NCI-H82 treated with DMSO at 0.1 percent for 48 hours (cell line): Measurements from ENCODE around the gene SYT15.

Source experiments
- DNase-seq: peaks from one replicate; lab custom pipeline; 2025; ENCODE audit not compliant: unreplicated experiment; lab: John Stamatoyannopoulos, UW

Gene SYT15

GRCh38 chr10:46544989-46545791 is 33.7 kb upstream of the SYT15 start:
- DNase-seq = no peak

DNA sequence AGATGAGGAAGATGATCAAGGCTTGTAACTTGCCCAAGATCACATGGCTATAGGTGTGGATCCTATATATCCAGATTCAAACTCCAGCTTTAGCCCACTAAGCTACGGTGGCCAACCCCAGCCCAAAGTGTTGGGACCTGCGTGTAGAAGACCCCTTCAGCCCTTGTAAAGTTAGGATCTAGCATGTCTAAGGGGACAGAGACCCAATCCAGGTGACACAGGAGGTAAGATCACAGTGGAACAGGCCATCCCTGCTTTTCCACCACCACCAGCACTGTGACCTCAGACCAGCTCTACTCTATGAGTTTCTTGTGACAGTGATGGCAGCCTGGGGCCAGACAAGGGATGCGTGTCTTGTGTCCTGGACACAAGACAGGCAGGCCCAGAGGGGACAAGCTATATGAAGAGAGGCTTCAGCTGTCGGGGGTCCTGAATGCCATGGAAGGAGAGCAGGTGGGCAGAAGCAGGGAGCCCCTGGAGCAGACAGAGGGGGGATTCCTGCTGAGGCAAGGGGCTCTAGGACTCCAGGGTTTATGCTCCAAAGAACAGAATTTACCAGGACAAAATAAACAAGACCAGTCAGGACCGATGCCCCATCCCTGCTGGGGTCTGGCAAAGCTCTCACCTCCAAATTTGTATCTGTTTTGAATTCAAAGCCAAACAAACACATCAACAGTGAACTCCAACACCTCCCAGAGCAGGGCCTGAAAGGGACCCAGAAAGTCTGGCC is 32.9 kb upstream of the SYT15 start:
- DNase-seq = no peak

- DNase-seq = no peak
Measured at GRCh38 chr10:46546591-46547540, 32.1 kb upstream of the SYT15 start.

DNA sequence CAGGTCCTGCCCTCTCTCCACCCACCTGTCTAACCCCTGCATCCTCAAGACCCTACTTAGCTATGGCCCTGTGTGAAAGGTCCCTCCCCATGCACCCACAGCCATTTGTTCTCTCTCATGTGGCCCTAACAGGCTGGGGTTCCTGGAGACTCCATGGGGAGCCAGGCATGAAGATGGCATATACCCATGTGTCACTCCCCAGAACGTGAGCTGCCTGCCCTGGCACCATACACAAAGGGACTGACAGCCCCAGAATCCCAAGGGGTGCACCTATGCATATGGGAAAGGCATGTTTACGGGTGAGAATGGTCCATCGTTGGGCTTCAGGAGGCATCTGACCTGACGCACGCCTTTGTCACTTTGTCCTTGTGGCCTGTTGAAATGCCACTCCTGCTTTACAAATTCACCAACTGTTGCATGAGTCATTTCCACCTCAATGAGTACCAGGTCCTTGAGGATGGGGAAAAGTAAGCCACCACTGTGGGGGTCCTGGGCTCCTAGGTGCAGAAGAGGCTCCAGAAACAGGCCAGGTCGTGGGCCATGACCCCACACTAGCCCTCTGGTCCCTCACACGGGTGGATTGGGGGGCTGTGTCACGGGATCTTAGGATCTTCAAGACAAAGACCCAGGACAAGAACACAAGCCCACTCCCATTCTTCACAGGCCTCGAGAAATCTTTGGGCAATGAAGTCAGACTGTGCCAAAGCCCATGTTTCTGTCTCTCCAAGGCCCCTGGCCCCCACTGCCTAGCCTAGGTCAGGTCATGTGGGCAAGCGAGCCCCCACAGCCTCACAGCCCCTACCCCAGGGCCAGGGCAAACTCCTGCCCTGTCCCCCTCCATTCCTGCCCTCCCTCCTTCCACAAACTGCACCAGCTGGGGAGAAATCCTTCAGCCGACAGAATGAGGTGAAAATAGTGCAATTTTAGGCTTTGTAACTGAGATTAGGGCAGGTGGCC is 31.1 kb upstream of the SYT15 start:
- no peak for DNase-seq

DNA sequence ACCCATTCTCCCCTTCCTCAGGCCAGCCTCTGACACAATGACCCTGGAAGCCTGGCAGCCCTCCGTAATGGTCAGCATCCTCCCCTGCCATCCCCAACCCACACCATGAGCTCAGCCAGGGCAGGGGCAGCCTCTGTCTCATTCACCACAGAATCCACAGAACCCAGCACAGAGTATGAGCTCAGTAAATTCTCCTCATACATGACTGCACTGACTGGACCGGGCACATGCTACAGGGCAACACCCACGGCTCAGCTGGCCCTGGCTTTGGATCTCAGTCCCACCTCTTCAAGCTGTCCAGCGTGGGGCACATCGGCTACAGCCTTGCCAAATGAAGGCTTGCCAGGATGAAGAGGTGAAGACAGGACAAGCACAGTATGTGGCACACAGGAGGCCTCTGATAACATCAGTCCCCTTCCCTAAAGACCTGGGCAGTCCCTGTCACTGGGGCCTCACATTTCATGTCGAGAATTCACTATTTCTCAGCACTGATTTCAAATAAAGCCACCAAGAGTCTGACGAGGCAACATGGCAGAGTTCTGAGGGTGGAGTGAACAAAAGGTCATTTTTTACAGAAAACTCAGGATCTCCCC is 30.3 kb upstream of the SYT15 start:
- no peak for DNase-seq

- no peak for DNase-seq
Measured at GRCh38 chr10:46549171-46550075, 29.5 kb upstream of the SYT15 start.

DNA sequence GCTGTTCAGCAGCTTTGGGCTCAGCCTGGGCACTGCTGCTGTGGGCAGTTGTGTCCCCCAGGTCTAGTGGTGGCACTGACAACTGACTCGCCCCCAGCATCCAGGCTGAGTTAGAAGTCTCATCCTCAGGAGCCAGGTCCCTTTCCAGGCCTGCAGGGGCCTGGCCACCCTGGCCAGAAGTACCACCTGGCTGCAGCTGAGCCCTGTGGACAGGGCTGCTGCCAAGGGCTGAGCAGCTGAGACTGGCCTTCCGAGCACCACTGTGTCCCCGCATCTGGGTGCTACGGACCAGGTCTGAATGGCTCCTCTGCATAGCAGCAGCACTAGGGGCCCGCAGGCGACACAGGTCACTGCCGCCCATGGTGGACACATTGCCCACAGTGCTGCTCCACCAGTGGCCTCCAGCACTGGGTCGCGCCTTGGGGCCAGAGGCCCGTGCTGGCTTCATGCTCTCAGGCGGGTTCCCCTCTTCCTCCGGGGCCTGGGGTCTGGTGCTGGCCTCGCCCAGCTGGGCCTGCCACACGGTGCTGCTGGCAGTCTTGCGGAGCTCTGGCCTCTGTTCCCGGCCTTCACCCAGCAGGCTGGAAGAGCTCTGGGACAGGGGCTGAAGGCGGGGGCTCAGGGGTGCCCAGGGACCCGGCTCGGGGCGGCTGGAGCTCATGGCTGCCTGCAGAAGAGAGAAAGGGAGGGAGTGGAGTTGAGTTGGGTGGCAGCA is 28.7 kb upstream of the SYT15 start:
- no peak for DNase-seq

GRCh38 chr10:46550795-46551700 is 27.9 kb upstream of the SYT15 start:
- DNase-seq = no peak

- no peak for DNase-seq
Measured at GRCh38 chr10:46551701-46552525, 27.0 kb upstream of the SYT15 start.

GRCh38 chr10:46552526-46553237 is 26.2 kb upstream of the SYT15 start:
- no peak for DNase-seq

DNA sequence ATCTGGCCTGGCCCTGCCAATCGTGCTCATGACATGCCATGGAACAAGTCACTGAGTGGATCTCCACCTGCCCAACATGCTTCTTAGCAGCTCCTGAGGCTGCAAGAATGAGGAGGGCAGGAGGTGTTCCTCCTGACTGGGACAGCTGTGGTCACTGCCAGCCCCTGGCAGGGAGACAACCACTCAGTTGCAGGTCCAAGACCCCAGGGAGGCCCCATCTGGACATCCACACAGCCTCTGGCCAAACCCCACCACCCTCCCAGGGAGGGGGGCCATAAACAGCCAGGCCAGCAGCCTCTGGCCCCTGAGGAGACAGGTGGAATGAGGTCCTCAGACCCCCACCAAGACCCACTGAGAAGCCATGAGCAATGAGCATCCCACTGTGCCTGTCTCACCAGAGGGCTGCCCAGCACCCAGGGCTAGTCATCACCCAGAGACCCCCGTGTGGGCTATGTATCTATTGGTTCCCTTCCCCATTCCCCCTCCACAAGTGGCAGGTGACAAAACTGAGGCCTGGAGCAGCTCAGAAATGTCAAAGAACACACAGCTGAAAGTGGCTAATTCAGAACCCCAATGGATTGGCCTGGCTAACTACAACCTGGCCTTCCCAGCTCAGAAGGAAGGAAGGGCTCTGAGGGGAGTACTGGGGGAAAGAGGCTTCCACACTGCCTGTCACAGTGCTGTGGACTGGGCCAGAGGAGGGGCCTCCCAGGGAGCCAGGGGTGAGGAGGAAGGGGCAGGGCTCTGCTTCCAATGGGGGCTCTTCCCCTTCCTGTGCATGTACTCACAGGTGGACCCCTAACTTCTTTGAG is 25.5 kb upstream of the SYT15 start:
- no peak for DNase-seq

- DNase-seq = no peak
Measured at GRCh38 chr10:46554166-46554781, 24.7 kb upstream of the SYT15 start.

GRCh38 chr10:46555366-46555712 is 23.6 kb upstream of the SYT15 start:
- no peak for DNase-seq

- no peak for DNase-seq
Measured at GRCh38 chr10:46555713-46556514, 23.0 kb upstream of the SYT15 start.
